ENCODE measurements around the gene GRAMD1C.

- TF ChIP-seq JUND (IDR thresholded peaks at IDR 0.05), result no peak
- TF ChIP-seq CTCF (IDR thresholded peaks at IDR 0.05), result no peak
Measured at GRCh38 chr3:113847664-113848461, 9.3 kb downstream of the GRAMD1C start.

Data from SK-N-SH (cell line).